GM19193 (cell line): ENCODE results near the gene CAMKK2.

Source experiments
- POLR2A ChIP-seq: IDR thresholded peaks from 4 replicates; pipeline ENCODE4 v1.6.1; 2011; ENCODE audit not compliant: insufficient read depth, insufficient read length; ENCODE audit errors: extremely low read depth

CAMKK2 gene

GRCh38 chr12:121283841-121284240, 12.7 kb downstream of the CAMKK2 start:
- no peak for TF ChIP-seq POLR2A

- no peak for TF ChIP-seq POLR2A
Observed at GRCh38 chr12:121283388-121283787, 13.1 kb downstream of the CAMKK2 start.

DNA sequence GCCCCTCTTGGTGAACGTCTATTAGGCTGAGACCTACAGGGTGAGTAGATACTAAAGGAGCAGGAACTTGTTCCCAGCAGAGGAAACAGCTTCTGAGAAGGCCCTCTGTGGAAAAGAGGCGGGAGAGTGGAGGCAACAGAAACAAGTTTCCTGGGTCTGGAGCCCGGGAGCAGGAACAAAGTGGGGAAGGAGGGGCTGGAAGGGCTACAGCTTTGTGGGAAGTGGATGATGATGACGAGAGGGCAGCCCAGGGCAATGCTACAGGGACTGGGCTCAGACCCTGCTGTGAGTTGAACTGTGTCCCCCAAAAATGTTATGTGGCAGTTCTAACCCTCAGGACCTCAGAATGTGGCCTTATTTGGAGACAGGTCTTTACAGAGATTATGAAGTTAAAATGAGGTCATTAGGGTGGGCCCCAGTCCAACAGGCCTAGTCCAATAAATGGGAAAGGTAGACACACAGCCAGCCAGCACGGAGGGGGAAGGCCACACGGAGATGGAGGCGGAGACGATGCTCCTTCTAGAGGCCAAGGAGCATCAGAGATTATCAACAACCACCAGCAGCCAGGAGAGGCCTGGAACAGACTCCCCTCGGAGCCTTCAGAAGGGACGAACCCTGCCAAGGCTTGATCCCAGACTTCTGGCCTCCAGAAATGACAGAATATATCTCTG, 14.3 kb downstream of the CAMKK2 start:
- no peak for TF ChIP-seq POLR2A

- no peak for TF ChIP-seq POLR2A
Observed at GRCh38 chr12:121279507-121279915, 17.0 kb downstream of the CAMKK2 start.

DNA sequence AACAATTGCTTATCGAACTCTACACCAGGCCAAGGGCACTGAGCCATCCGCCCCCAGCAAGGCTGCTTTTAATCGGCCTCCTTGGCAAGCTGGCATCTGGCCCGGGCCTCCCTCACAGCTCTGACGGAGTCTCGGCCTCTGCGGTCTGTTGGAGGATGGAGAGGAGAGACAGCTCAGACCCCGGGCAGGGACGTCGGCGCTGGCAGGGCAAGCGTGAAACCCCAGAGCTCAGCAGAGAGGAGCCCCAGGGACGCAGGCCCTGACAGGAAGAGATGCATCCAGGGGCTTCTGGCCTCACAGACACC, 17.5 kb downstream of the CAMKK2 start:
- no peak for TF ChIP-seq POLR2A

GRCh38 chr12:121278169-121279070, 18.1 kb downstream of the CAMKK2 start:
- no peak for TF ChIP-seq POLR2A

DNA sequence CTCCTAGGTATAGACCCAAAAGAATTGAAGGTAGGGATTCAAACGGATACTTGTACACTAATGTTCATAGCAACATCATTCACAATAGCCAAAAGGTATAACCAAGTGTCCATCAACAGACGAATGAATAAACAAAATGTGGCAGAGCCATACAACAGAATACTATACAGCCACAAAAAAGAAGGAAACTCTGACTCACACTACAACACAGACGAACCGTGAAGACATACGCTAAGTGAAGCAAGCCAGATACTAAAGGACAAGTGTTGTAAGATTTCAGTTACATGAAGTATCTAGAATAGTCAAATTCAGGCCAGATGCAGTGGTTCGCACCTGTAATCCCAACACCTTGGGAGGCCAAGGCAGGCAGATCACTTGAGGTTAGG, 19.1 kb downstream of the CAMKK2 start:
- TF ChIP-seq POLR2A = no peak

- TF ChIP-seq POLR2A = no peak
Observed at GRCh38 chr12:121274036-121274763, 22.3 kb downstream of the CAMKK2 start.

DNA sequence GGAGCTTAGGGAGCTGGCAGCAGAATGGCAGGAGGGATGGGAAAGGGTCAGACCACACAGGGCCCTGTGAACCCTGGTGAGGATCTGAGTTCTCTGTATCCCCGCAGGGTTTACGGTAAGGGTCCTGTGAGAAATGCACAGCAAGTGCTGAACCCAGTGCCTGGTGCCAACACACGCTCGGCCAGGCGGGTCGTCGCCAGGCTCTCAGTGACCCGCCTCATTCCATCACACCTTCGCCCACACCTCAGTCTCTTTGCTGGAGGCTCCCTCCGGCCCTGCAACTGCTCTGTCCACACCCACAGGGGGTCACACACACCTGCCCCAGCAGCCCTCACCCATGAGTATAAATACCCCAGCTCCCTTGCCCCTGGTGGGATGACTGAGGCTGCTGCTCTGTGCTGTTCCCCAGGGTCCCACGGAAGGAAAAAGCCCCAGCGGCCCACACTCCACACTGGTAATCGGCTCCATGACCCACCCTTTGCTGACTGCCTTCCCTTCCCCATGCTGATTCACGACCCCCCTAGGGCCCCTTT, 23.1 kb downstream of the CAMKK2 start:
- no peak for TF ChIP-seq POLR2A

DNA sequence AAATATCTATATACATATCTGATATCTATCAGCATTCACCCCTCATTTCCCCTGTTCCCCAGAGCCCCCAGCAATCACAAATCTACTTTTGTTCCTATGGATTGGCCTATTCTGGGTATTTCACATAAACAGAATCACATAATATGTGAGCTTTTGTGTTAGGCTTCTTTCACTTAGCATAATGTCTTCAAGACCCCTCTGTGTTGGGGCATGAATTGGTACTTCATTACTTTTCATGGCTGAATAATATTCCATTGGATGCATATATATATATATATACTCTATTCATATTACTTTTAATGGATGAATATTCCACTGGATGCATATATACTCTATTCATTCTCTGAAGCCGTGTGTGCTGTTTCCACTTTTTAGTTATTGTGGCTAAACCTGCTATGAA, 28.7 kb downstream of the CAMKK2 start:
- no peak for TF ChIP-seq POLR2A

DNA sequence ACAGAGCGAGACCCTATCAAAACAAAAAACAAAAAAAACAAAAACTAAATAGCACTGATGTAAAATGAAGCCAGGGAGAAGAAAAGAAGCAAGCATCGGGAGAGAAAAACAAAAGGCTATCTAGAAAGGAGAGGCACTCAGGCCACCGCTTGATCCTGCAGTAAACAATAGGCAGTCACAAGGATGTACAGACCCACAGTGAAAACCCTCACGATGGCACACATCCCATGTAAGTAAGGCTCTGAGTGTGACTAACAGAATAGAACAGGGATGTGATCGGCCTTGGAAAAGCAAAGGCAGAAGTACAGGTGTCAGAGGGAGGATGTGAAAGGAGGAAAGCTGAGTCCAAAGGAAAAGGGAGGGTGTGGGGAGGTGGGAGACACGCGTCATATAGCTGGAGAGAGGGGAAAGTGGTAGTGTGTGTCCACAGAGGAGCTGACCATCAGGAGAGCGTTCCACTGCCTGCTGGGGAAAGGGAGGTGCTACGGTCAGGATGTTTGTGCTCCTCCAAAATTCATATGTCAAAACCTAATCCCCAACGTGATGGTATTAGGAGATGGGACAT, 31.5 kb downstream of the CAMKK2 start:
- TF ChIP-seq POLR2A = no peak

DNA sequence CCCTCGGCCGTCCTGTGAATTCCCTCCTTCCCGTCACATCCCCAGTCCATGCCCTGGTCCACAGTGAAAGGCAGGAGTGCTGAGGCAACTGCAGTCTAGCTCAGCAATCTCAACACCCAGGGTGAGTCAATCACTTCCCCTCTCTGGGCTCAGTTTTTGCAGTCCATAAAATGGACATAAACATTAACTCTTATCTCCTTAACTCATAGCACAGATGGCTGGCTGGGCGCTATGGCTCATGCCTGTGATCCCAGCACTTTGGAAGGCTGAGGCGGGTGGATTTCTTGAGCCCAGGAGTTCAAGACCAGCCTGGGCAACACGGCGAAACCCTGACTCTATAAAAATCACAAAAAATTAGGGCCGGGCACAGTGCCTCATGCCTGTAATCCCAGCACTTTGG, 32.4 kb downstream of the CAMKK2 start:
- TF ChIP-seq POLR2A = no peak

DNA sequence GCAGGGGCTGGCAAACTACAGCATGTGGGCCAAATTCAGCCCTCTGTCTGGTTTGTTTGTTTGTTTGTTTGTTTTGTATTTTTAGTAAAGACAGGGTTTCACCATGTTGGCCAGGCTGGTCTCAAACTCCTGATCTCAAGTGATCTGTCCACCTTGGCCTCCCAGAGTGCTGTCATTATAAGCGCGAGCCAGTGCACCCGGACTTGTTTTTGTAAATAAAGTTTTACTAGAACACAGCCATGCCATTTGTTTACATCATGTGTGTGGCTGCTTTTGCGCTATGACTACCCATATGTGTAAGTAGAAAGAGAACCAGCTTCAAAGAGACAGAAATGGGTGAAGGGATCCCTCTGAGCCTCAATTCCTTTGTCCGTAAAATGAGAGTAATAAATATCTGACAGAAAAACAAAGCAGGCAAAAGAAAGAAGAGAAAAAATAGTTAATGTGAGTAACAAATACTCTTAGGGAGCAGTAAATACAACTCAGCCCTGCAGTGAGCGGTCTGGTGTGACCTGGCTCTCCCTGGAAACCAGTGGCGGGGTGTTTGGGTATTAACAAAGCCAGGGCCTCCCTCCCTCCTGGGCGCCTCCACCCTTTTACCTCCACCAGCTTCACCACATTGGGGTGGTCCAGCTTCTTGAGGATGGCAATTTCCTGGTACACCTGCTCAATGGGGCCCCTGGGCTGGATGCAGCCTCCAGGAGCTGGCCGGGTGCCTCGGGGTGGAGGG, 33.1 kb downstream of the CAMKK2 start:
- TF ChIP-seq POLR2A = no peak

GRCh38 chr12:121261398-121261797, 35.1 kb downstream of the CAMKK2 start:
- no peak for TF ChIP-seq POLR2A

DNA sequence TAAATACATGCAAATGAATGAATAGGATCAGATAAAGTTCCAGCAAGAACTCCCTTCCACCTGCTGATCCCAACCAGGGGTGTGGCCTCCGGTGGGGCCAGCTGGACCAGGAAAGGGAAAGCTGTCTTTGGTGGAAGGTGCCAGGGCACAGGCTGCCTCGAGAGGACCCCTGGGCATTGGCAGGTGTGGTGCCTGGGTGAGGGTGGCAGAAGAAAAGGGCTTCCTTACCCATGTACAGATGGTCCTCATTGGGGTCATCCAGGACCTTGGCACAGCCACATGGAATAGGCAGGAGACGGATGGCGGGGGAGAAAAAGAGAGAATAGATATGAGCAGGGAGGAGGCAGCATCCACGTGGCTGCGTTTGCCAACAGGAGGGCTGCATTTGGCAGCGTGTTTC, 36.4 kb downstream of the CAMKK2 start:
- TF ChIP-seq POLR2A = no peak

DNA sequence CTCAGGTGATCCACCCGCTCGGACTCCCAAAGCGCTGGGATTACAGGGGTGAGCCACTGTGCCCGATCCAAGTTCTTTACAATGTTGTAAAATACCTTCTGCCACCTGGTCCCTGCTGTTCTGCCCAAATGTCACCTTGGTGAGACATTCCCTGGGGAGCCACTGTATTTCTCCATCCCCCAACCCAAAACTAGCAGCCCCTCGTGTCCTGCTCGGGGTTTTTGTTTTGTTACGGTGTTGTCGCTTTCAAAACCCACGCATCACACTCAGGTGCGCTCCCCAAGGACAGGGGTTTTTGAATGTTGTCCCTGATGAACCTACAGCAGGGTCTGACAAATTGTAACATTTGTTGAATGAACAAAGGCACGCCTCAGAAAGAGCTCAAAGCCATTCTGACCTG, 37.4 kb downstream of the CAMKK2 start:
- TF ChIP-seq POLR2A = no peak
